SH-SY5Y (cell line): ENCODE data around the gene KIFC3.

Experiments used
- GATA2 ChIP-seq: IDR thresholded peaks from 2 replicates; pipeline ENCODE4 v1.6.1; 2011; ENCODE audit warnings: mild to moderate bottlenecking, low read depth, low read length
- GATA3 ChIP-seq: IDR thresholded peaks from 2 replicates; pipeline ENCODE4 v1.6.1; 2011; ENCODE audit warnings: low read depth, mild to moderate bottlenecking, low read length, moderate library complexity

- TF ChIP-seq GATA2, result no peak
- no peak for TF ChIP-seq GATA3
Measured at GRCh38 chr16:57794849-57795430, 7.4 kb downstream of the KIFC3 start.
